ENCODE results near the gene NEO1. TPM values are rescaled to one million over a fixed set of nuclear protein-coding genes. Genes with fewer than 3 reads are reported as not detected.

NEO1 gene
- total RNA-seq, 1 experiment from 2014 or later = 41.8 TPM

DNA sequence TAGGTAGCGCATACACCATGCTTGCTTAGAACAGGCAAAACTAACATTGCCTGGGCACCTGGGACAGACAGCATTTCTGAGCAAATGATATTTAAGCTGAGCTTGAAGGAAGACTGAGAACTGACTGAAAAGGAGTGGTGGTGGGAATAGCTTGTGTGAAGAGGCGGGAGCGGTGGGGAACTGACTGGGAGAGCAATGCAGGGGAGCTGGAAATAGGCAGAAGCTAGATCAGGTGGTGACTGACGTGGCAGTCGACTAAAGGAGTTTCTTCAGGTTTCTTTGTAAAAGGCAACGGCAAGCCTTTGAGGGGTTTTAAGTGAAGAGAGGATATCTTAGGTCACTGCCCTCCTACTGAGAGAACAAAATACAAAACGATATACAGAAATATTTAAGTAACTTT is 61.8 kb downstream of the NEO1 start:
- Histone ChIP-seq H2BK120ac (ENCODE audit: low read depth, low read length, poor library complexity, severe bottlenecking) (no peak overlapping the region), H2BK15ac (ENCODE audit: low read depth, low read length) (no peak overlapping the region), H4K8ac (replicated peaks; ENCODE audit: insufficient read length, low read depth, low read length) (no peak overlapping the region), H2BK5ac (ENCODE audit: insufficient read length, low read length) (no peak overlapping the region), H2AFZ (ENCODE audit: low read length) (no peak overlapping the region), H3K79me1 (ENCODE audit: insufficient read depth, low read depth, low read length, poor library complexity, severe bottlenecking) (no peaks in the 10 kb centered on the region), H3K56ac (ENCODE audit: insufficient read length, low read depth, low read length) (no peak overlapping the region), H3K18ac (ENCODE audit: insufficient read length, low read depth, low read length) (no peak overlapping the region), H3K27ac (ENCODE audit: insufficient read length, low read depth, low read length) (no peak overlapping the region), H3K9ac (ENCODE audit: extremely low read depth, insufficient read length, low read length) (no peak overlapping the region), H4K5ac (ENCODE audit: insufficient read length, low read depth, low read length) (no peak overlapping the region), H3K4me2 (ENCODE audit: insufficient read depth, insufficient read length, low read length) (no peak overlapping the region), H3K79me2 (ENCODE audit: insufficient read depth, low read length) (no peaks in the 10 kb centered on the region), H2BK12ac (ENCODE audit: insufficient read length, low read depth, low read length) (no peak overlapping the region), H3K4me1 (ENCODE audit: insufficient read depth, low read length) (peaks cover 2% of the 10 kb centered on the region; the same call in 1 of the 2 replicates), H3K9me3 (ENCODE audit: control insufficient read depth, low read depth, low read length) (no peaks in the 10 kb centered on the region), H3T11ph (ENCODE audit: low read length) (no peak overlapping the region), H2BK20ac (ENCODE audit: low read depth, low read length, poor library complexity, severe bottlenecking) (no peak overlapping the region), H3K27me3 (ENCODE audit: insufficient read depth, low read length) (no peaks in the 10 kb centered on the region), H4K91ac (ENCODE audit: insufficient read length, low read depth, low read length) (no peak overlapping the region), H3K23ac (ENCODE audit: insufficient read length, low read depth, low read length) (no peak overlapping the region), H3K4ac (ENCODE audit: low read depth, low read length) (no peak overlapping the region), H4K20me1 (ENCODE audit: control insufficient read depth, insufficient read depth, insufficient read length) (no peaks in the 10 kb centered on the region), H3K23me2 (ENCODE audit: insufficient read length, low read depth, low read length, poor library complexity, severe bottlenecking) (no peaks in the 10 kb centered on the region), H2AK5ac (ENCODE audit: insufficient read length, low read length) (no peak overlapping the region), H3K14ac (ENCODE audit: insufficient read depth, low read length) (no peak overlapping the region)
- H3K27me3 Mint-ChIP-seq (ENCODE audit: low read depth) = no peaks in the 10 kb centered on the region
- peaks cover 6 to 7% of the 10 kb centered on the region in 2 experiments for H3K4me1 Mint-ChIP-seq
- TF ChIP-seq, protein P1, sequence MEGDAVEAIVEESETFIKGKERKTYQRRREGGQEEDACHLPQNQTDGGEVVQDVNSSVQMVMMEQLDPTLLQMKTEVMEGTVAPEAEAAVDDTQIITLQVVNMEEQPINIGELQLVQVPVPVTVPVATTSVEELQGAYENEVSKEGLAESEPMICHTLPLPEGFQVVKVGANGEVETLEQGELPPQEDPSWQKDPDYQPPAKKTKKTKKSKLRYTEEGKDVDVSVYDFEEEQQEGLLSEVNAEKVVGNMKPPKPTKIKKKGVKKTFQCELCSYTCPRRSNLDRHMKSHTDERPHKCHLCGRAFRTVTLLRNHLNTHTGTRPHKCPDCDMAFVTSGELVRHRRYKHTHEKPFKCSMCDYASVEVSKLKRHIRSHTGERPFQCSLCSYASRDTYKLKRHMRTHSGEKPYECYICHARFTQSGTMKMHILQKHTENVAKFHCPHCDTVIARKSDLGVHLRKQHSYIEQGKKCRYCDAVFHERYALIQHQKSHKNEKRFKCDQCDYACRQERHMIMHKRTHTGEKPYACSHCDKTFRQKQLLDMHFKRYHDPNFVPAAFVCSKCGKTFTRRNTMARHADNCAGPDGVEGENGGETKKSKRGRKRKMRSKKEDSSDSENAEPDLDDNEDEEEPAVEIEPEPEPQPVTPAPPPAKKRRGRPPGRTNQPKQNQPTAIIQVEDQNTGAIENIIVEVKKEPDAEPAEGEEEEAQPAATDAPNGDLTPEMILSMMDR (conservative IDR thresholded peaks at IDR 0.05) = no peak
- WGBS (ENCODE audit: extremely low coverage, insufficient read length, low lambda C conversion rate) = no CpG with 5 or more reads among the region's 7 CpGs
- no peak overlapping the region for H3K4me3 Mint-ChIP-seq
- H3K36me3 Mint-ChIP-seq (ENCODE audit: insufficient read depth in 1 of 3, low read depth in 3 of 3) = peaks cover 0 to 5% (median 4%) of the 10 kb centered on the region in 3 experiments; a peak in 1 of 7 replicates
- peak; percentile 61 for DNase-seq
- H3K9me3 Mint-ChIP-seq = no peaks in the 10 kb centered on the region
- H3K27ac Mint-ChIP-seq = peak overlapping the region in 2 of 3 experiments; percentile 18 to 70; a peak in 3 of 7 replicates

Measured in H9 (cell line).